ENCODE results near the gene ACSL3. TPM values are rescaled to one million over a fixed set of nuclear protein-coding genes. Genes with fewer than 3 reads are reported as not detected.

Gene ACSL3
- total RNA-seq, 1 donor from 2014 or later, result 87.0 TPM

GRCh38 chr2:222930862-222931261 is 70.0 kb downstream of the ACSL3 start:
- no peak overlapping the region for H3K27ac Mint-ChIP-seq (ENCODE audit: unreplicated experiment)
- no peaks in the 10 kb centered on the region for H3K36me3 Mint-ChIP-seq (ENCODE audit: unreplicated experiment)
- H3K4me3 Mint-ChIP-seq (ENCODE audit: unreplicated experiment), result no peak overlapping the region
- H3K4me1 Mint-ChIP-seq (ENCODE audit: low read depth, unreplicated experiment), result peaks cover 3% of the 10 kb centered on the region
- DNase-seq, result no peak
- peaks cover 2% of the 10 kb centered on the region for H3K9me3 Mint-ChIP-seq (ENCODE audit: unreplicated experiment)
- no peaks in the 10 kb centered on the region for H3K27me3 Mint-ChIP-seq (ENCODE audit: unreplicated experiment)
- TF ChIP-seq CTCF (IDR thresholded peaks at IDR 0.05; ENCODE audit: partially characterized antibody, unreplicated experiment), result no peak

GRCh38 chr2:222931659-222932058 is 70.8 kb downstream of the ACSL3 start:
- Mint-ChIP-seq H3K36me3 (ENCODE audit: unreplicated experiment) (peaks cover 3% of the 10 kb centered on the region), H3K4me3 (ENCODE audit: unreplicated experiment) (no peak overlapping the region), H3K4me1 (ENCODE audit: low read depth, unreplicated experiment) (peaks cover 3% of the 10 kb centered on the region), H3K9me3 (ENCODE audit: unreplicated experiment) (peaks cover 2% of the 10 kb centered on the region), H3K27ac (ENCODE audit: unreplicated experiment) (no peak overlapping the region), H3K27me3 (ENCODE audit: unreplicated experiment) (no peaks in the 10 kb centered on the region)
- DNase-seq, result no peak
- TF ChIP-seq CTCF (IDR thresholded peaks at IDR 0.05; ENCODE audit: partially characterized antibody, unreplicated experiment), result no peak

GRCh38 chr2:222933458-222933857 is 72.6 kb downstream of the ACSL3 start:
- H3K36me3 Mint-ChIP-seq (ENCODE audit: unreplicated experiment), result peaks cover 11% of the 10 kb centered on the region
- no peak overlapping the region for H3K4me3 Mint-ChIP-seq (ENCODE audit: unreplicated experiment)
- no peak for DNase-seq
- no peaks in the 10 kb centered on the region for H3K9me3 Mint-ChIP-seq (ENCODE audit: unreplicated experiment)
- no peaks in the 10 kb centered on the region for H3K27me3 Mint-ChIP-seq (ENCODE audit: unreplicated experiment)
- H3K4me1 Mint-ChIP-seq (ENCODE audit: low read depth, unreplicated experiment), result no peaks in the 10 kb centered on the region
- no peak for TF ChIP-seq CTCF (IDR thresholded peaks at IDR 0.05; ENCODE audit: partially characterized antibody, unreplicated experiment)
- H3K27ac Mint-ChIP-seq (ENCODE audit: unreplicated experiment), result no peak overlapping the region

GRCh38 chr2:222935688-222936298 is 75.0 kb downstream of the ACSL3 start:
- no peak for TF ChIP-seq CTCF (IDR thresholded peaks at IDR 0.05; ENCODE audit: partially characterized antibody, unreplicated experiment)
- H3K27ac Mint-ChIP-seq (ENCODE audit: unreplicated experiment), result no peak overlapping the region
- H3K4me3 Mint-ChIP-seq (ENCODE audit: unreplicated experiment), result no peak overlapping the region
- no peaks in the 10 kb centered on the region for H3K4me1 Mint-ChIP-seq (ENCODE audit: low read depth, unreplicated experiment)
- H3K27me3 Mint-ChIP-seq (ENCODE audit: unreplicated experiment), result no peaks in the 10 kb centered on the region
- no peak for DNase-seq
- H3K36me3 Mint-ChIP-seq (ENCODE audit: unreplicated experiment), result peaks cover 15% of the 10 kb centered on the region
- H3K9me3 Mint-ChIP-seq (ENCODE audit: unreplicated experiment), result no peaks in the 10 kb centered on the region

GRCh38 chr2:222936705-222937104 is 75.9 kb downstream of the ACSL3 start:
- no peak for DNase-seq
- Mint-ChIP-seq H3K4me3 (ENCODE audit: unreplicated experiment) (no peak overlapping the region), H3K27me3 (ENCODE audit: unreplicated experiment) (no peaks in the 10 kb centered on the region), H3K9me3 (ENCODE audit: unreplicated experiment) (no peaks in the 10 kb centered on the region), H3K36me3 (ENCODE audit: unreplicated experiment) (peaks cover 15% of the 10 kb centered on the region), H3K27ac (ENCODE audit: unreplicated experiment) (no peak overlapping the region), H3K4me1 (ENCODE audit: low read depth, unreplicated experiment) (no peaks in the 10 kb centered on the region)
- TF ChIP-seq CTCF (IDR thresholded peaks at IDR 0.05; ENCODE audit: partially characterized antibody, unreplicated experiment), result no peak

Data from glutamatergic neuron (in vitro differentiated cells).